Immature natural killer cell (primary cell): ENCODE measurements around the gene PCDHB10. TPM values are rescaled to one million over a fixed set of nuclear protein-coding genes. Genes with fewer than 3 reads are reported as not detected.
"Not testable (repeated sequence)": the region's sequence is repeated elsewhere in the genome, so short reads cannot be mapped to it uniquely, and the experiment has no call there.

Experiments used
- DNase-seq, 3 donors: peaks; one replicate each; pipeline ENCODE4 v3.0.0; 2022; ENCODE audit warnings: mixed read lengths in 1 of 3
- H3K27ac Mint-ChIP-seq, 6 donors: one replicate each; pipeline ENCODE4 v1.8.0; 2020; ENCODE audit warnings: mixed read lengths in 6 of 6, mild to moderate bottlenecking in 5 of 6, inconsistent platforms in 4 of 6, moderate library complexity in 3 of 6
- H3K27me3 Mint-ChIP-seq, 3 donors: one replicate each; pipeline ENCODE4 v1.8.0; 2020 to 2021; ENCODE audit warnings: low read depth in 3 of 3, mild to moderate bottlenecking in 3 of 3, mixed read lengths in 3 of 3, moderate library complexity in 3 of 3, inconsistent platforms in 1 of 3
- H3K36me3 Mint-ChIP-seq, 3 donors: one replicate each; pipeline ENCODE4 v1.8.0; 2020; ENCODE audit warnings: mixed read lengths in 3 of 3, inconsistent platforms in 2 of 3, mild to moderate bottlenecking in 2 of 3
- H3K4me1 Mint-ChIP-seq, 2 donors: one replicate each; pipeline ENCODE4 v1.8.0; 2020; ENCODE audit warnings: inconsistent platforms in 2 of 2, mild to moderate bottlenecking in 2 of 2, mixed read lengths in 2 of 2, moderate library complexity in 1 of 2
- H3K4me3 Mint-ChIP-seq, 5 donors: one replicate each; pipeline ENCODE4 v1.8.0; 2020; ENCODE audit warnings: mild to moderate bottlenecking in 5 of 5, mixed read lengths in 5 of 5, inconsistent platforms in 3 of 5, moderate library complexity in 3 of 5
- H3K9me3 Mint-ChIP-seq, 6 donors: one replicate each; pipeline ENCODE4 v1.8.0; 2020; ENCODE audit warnings: mild to moderate bottlenecking in 6 of 6, mixed read lengths in 6 of 6, inconsistent platforms in 4 of 6, moderate library complexity in 3 of 6
- polyA plus RNA-seq, 3 donors: library from polyadenylated mRNA; unstranded; fragments of 300-500 nt; fragmentation: Illumina TruSeq; gene quantifications; one replicate each; pipeline ENCODE4 v1.2.3, GENCODE V29; 2021

PCDHB10 gene
- polyA plus RNA-seq, 3 donors from 2014 or later, result not detected

DNA sequence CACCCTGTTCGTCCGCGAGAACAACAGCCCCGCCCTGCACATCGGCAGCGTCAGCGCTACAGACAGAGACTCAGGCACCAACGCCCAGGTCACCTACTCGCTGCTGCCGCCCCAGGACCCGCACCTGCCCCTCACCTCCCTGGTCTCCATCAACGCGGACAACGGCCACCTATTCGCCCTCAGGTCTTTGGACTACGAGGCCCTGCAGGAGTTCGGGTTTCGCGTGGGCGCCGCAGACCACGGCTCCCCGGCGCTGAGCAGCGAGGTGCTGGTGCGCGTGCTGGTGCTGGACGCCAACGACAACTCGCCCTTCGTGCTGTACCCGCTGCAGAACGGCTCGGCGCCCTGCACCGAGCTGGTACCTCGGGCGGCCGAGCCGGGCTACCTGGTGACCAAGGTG, 43.8 kb downstream of the PCDHB10 start:
- not testable (repeated sequence) for H3K27ac Mint-ChIP-seq, H3K4me3 Mint-ChIP-seq, DNase-seq, H3K4me1 Mint-ChIP-seq
- H3K9me3 Mint-ChIP-seq, result peaks cover 29 to 79% (median 61%) of the 10 kb centered on the region in 6 donors
- H3K36me3 Mint-ChIP-seq, result peaks cover 2 to 20% (median 5%) of the 10 kb centered on the region in 3 donors
- peaks cover 4 to 39% (median 10%) of the 10 kb centered on the region in 3 donors for H3K27me3 Mint-ChIP-seq

DNA sequence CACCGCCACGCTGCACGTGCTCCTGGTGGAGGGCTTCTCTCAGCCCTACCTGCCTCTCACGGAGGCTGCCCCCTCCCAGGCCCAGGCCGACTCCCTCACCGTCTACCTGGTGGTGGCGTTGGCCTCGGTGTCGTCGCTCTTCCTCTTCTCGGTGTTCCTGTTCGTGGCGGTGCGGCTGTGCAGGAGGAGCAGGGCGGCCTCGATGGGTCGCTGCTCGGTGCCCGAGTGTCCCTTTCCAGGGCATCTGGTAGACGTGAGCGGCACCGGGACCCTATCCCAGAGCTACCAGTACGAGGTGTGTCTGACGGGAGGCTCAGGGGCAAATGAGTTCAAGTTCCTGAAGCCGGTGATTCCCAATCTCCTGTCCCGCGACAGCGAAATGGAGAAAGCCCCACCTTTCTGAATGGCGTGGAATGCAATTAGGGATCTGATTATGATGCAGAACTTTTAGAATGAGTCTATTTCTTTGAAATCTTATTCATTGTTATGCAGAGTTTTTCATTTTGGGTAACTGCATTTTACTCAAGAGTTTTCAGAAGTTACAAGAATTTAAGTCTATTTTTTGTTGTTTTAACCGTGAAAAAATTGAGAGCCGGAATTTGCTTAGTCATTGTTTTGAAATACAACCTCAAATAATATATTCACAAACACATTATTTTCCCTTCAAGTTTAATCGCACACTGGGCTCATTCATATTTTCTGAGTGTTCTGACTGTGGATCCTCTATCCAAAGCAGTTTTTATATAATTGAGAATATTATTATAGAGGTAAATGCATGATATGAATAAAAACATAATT, 44.6 kb downstream of the PCDHB10 start:
- peaks cover 7 to 38% (median 10%) of the 10 kb centered on the region in 3 donors for H3K27me3 Mint-ChIP-seq
- H3K4me3 Mint-ChIP-seq, result no peak overlapping the region
- DNase-seq, result no peak
- H3K4me1 Mint-ChIP-seq, result no peaks in the 10 kb centered on the region
- peaks cover 2 to 20% (median 6%) of the 10 kb centered on the region in 3 donors for H3K36me3 Mint-ChIP-seq
- H3K9me3 Mint-ChIP-seq, result peaks cover 28 to 76% (median 60%) of the 10 kb centered on the region in 6 donors
- no peak overlapping the region for H3K27ac Mint-ChIP-seq

DNA sequence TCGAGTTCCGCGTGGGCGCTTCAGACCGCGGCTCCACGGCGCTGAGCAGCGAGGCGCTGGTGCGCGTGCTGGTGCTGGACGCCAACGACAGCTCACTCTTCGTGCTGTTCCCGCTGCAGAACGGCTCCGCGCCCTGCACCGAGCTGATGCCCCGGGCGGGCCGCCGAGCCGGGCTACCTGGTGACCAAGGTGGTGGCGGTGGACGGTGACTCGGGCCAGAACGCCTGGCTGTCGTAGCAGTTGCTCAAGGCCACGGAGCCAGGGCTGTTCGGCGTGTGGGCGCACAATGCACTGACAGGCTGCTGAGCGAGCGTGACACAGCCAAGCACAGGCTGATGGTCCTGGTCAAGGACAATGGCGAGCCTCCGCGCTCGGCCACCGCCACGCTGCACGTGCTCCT, 49.3 kb downstream of the PCDHB10 start:
- H3K9me3 Mint-ChIP-seq, result peaks cover 31 to 88% (median 79%) of the 10 kb centered on the region in 6 donors
- peaks cover 9 to 25% (median 13%) of the 10 kb centered on the region in 3 donors for H3K36me3 Mint-ChIP-seq
- no peak for DNase-seq
- peaks cover 3 to 28% (median 14%) of the 10 kb centered on the region in 3 donors for H3K27me3 Mint-ChIP-seq
- no peak overlapping the region for H3K4me3 Mint-ChIP-seq
- H3K27ac Mint-ChIP-seq, result no peak overlapping the region
- H3K4me1 Mint-ChIP-seq, result no peaks in the 10 kb centered on the region

Other genes starting within 250 kb of the PCDHB10 start
- gene PCDHAC2, start 225.9 kb upstream of the PCDHB10 start, polyA plus RNA-seq, result not detected
- gene PCDHB1, start 141.0 kb upstream of the PCDHB10 start, polyA plus RNA-seq, result not detected
- gene PCDHB2, start 97.7 kb upstream of the PCDHB10 start, polyA plus RNA-seq, result not detected
- gene PCDHB3, start 91.9 kb upstream of the PCDHB10 start, polyA plus RNA-seq, result not detected
- gene PCDHB4, start 70.5 kb upstream of the PCDHB10 start, polyA plus RNA-seq, result not detected
- not detected for gene PCDHB5, start 57.1 kb upstream of the PCDHB10 start, polyA plus RNA-seq
- not detected for gene PCDHB6, start 42.3 kb upstream of the PCDHB10 start, polyA plus RNA-seq
- not detected for gene PCDHB7, start 19.7 kb upstream of the PCDHB10 start, polyA plus RNA-seq
- gene PCDHB8, start 14.6 kb upstream of the PCDHB10 start, polyA plus RNA-seq, result not detected
- not detected for gene PCDHB16, start 10.0 kb upstream of the PCDHB10 start, polyA plus RNA-seq
- not detected for gene PCDHB9, start 5.2 kb upstream of the PCDHB10 start, polyA plus RNA-seq
- not detected for gene PCDHB11, start 7.3 kb downstream of the PCDHB10 start, polyA plus RNA-seq
- gene PCDHB12, start 16.4 kb downstream of the PCDHB10 start, polyA plus RNA-seq, result not detected
- not detected for gene PCDHB13, start 21.6 kb downstream of the PCDHB10 start, polyA plus RNA-seq
- not detected for gene PCDHB14, start 31.0 kb downstream of the PCDHB10 start, polyA plus RNA-seq
- under 1 TPM in 1 of 3 donors, not detected in 2; 0.16 TPM for gene PCDHB15, start 53.0 kb downstream of the PCDHB10 start, polyA plus RNA-seq
- not detected for gene SLC25A2, start 111.7 kb downstream of the PCDHB10 start, polyA plus RNA-seq
- gene TAF7, start 128.4 kb downstream of the PCDHB10 start, polyA plus RNA-seq, result 100 to 1,000 TPM; 136 to 191 (median 151) TPM
- not detected for gene PCDHGA1, start 138.2 kb downstream of the PCDHB10 start, polyA plus RNA-seq
- gene PCDHGA2, start 146.4 kb downstream of the PCDHB10 start, polyA plus RNA-seq, result not detected
- gene PCDHGA3, start 151.5 kb downstream of the PCDHB10 start, polyA plus RNA-seq, result under 1 TPM in 1 of 3 donors, not detected in 2; 0.11 TPM
- gene PCDHGB1, start 157.7 kb downstream of the PCDHB10 start, polyA plus RNA-seq, result not detected
- under 1 TPM in 2 of 3 donors, not detected in 1; 0.10 to 0.11 TPM for gene PCDHGA4, start 162.7 kb downstream of the PCDHB10 start, polyA plus RNA-seq
- not detected for gene PCDHGB2, start 167.6 kb downstream of the PCDHB10 start, polyA plus RNA-seq
- not detected for gene PCDHGA5, start 171.8 kb downstream of the PCDHB10 start, polyA plus RNA-seq
- gene PCDHGB3, start 177.9 kb downstream of the PCDHB10 start, polyA plus RNA-seq, result under 1 TPM in 2 of 3 donors, not detected in 1; 0.06 to 0.15 TPM
- gene PCDHGA6, start 181.5 kb downstream of the PCDHB10 start, polyA plus RNA-seq, result not detected
- gene PCDHGA7, start 190.4 kb downstream of the PCDHB10 start, polyA plus RNA-seq, result not detected
- under 1 TPM in 1 of 3 donors, not detected in 2; 0.13 TPM for gene PCDHGB4, start 195.3 kb downstream of the PCDHB10 start, polyA plus RNA-seq
- under 1 TPM in 1 of 3 donors, not detected in 2; 0.07 TPM for gene PCDHGA8, start 200.3 kb downstream of the PCDHB10 start, polyA plus RNA-seq
- gene PCDHGB5, start 205.6 kb downstream of the PCDHB10 start, polyA plus RNA-seq, result 1 to 10 TPM in 2 of 3 donors, under 1 TPM in 1; 0.36 to 2.1 (median 2.0) TPM
- under 1 TPM in 1 of 3 donors, not detected in 2; 0.04 TPM for gene PCDHGA9, start 210.4 kb downstream of the PCDHB10 start, polyA plus RNA-seq
- 1 to 10 TPM in 1 of 3 donors, under 1 TPM in 1, not detected in 1; 0.38 to 1.9 TPM for gene PCDHGB6, start 215.7 kb downstream of the PCDHB10 start, polyA plus RNA-seq
- gene PCDHGA10, start 220.6 kb downstream of the PCDHB10 start, polyA plus RNA-seq, result under 1 TPM in 1 of 3 donors, not detected in 2; 0.43 TPM
- under 1 TPM in 1 of 3 donors, not detected in 2; 0.13 TPM for gene PCDHGB7, start 225.3 kb downstream of the PCDHB10 start, polyA plus RNA-seq
- gene PCDHGA11, start 228.7 kb downstream of the PCDHB10 start, polyA plus RNA-seq, result under 1 TPM in 1 of 3 donors, not detected in 2; 0.11 TPM
- gene PCDHGA12, start 238.2 kb downstream of the PCDHB10 start, polyA plus RNA-seq, result under 1 TPM in 1 of 3 donors, not detected in 2; 0.25 TPM